ENCODE results near the gene CLSTN1. TPM values are rescaled to one million over a fixed set of nuclear protein-coding genes. Genes with fewer than 3 reads are reported as not detected.

Gene CLSTN1
- total RNA-seq, 1 donor from 2014 or later, result 181 TPM

DNA sequence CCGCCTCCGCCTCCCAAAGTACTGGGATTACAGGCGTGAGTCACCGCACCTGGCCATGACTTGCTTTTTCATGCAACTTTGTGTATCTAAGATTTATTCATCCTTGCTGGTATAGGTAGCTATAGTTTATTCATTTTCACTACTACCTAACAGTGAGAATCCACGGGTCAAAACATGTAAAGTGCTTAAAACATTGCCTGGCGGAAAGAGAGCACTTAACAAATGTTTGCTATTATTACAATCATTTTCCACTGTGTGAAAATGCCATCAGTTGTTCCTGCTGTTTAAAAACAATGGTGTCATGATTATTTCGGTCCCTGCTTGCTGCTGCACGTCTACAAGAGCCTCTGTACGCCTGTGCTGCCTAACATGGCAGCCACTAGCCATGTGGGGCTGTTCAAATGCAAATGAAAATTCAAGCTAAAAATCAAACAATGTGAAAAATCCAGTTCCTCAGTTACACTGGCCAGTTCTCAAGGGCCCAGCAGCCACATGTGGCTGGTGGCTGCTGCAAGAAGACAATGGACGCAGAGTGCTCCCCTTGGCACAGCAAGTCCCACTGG, 65.1 kb downstream of the CLSTN1 start:
- Histone ChIP-seq H3K4me2 (ENCODE audit: low read length) (no peak overlapping the region), H3K9ac (ENCODE audit: low read length) (no peak overlapping the region), H4K20me1 (ENCODE audit: insufficient read depth, low read length) (peaks cover 10% of the 10 kb centered on the region), H3K27me3 (ENCODE audit: insufficient read depth, low read length) (no peaks in the 10 kb centered on the region), H3K27ac (ENCODE audit: low read depth, low read length) (no peak overlapping the region), H3K9me3 (ENCODE audit: insufficient read depth, low read depth, low read length) (no peaks in the 10 kb centered on the region), H3K4me3 (ENCODE audit: insufficient read depth, low read depth, low read length) (no peak overlapping the region), H2AFZ (ENCODE audit: low read depth, low read length) (no peak overlapping the region), H3K79me2 (ENCODE audit: insufficient read depth, low read length) (peaks cover 36% of the 10 kb centered on the region), H3K4me1 (ENCODE audit: insufficient read depth, low read length) (peaks cover 5% of the 10 kb centered on the region), H3K36me3 (ENCODE audit: insufficient read depth, low read length) (no peaks in the 10 kb centered on the region)
- Mint-ChIP-seq H3K4me3 (ENCODE audit: unreplicated experiment) (no peak overlapping the region), H3K9me3 (ENCODE audit: unreplicated experiment) (no peaks in the 10 kb centered on the region), H3K36me3 (ENCODE audit: low read depth, unreplicated experiment) (peaks cover 11% of the 10 kb centered on the region), H3K27ac (ENCODE audit: unreplicated experiment) (peak overlapping the region; percentile 20), H3K27me3 (ENCODE audit: low read depth, unreplicated experiment) (no peaks in the 10 kb centered on the region), H3K4me1 (ENCODE audit: low read depth, unreplicated experiment) (peaks cover 5% of the 10 kb centered on the region)
- TF ChIP-seq, protein P1, sequence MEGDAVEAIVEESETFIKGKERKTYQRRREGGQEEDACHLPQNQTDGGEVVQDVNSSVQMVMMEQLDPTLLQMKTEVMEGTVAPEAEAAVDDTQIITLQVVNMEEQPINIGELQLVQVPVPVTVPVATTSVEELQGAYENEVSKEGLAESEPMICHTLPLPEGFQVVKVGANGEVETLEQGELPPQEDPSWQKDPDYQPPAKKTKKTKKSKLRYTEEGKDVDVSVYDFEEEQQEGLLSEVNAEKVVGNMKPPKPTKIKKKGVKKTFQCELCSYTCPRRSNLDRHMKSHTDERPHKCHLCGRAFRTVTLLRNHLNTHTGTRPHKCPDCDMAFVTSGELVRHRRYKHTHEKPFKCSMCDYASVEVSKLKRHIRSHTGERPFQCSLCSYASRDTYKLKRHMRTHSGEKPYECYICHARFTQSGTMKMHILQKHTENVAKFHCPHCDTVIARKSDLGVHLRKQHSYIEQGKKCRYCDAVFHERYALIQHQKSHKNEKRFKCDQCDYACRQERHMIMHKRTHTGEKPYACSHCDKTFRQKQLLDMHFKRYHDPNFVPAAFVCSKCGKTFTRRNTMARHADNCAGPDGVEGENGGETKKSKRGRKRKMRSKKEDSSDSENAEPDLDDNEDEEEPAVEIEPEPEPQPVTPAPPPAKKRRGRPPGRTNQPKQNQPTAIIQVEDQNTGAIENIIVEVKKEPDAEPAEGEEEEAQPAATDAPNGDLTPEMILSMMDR (IDR thresholded peaks at IDR 0.05; ENCODE audit: insufficient read depth, low read depth, low read length), result no peak
- no peak for TF ChIP-seq EZH2 (IDR thresholded peaks at IDR 0.05; ENCODE audit: insufficient read depth, low read length)
- no peak for DNase-seq (ENCODE audit: low read depth)
- FAIRE-seq, result no peak

DNA sequence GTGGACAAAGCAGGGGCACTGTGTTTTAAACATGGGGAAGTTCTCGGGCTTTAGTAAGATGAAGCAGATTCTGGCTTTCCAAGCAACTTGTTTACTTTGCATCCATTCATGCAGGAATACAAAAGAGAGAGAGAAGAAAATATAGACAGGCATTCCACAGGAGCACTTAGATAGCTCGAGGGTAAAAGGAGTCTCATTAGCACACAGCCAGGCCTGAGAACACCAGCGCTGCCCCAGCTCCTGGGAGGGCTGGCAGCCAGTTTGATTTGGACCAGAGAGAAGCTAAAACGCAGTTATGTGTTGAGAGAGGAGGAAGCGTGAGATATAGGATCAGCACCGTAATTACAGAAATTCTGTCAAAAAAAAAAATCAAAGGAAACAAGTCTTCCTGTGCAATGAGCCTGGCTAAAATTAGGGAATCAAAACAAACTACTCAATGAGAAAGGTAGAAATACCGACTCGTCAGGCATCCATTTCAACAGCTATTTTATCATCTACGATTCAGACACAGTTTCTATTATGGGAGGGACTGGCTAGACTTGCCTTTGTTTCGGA, 68.2 kb downstream of the CLSTN1 start:
- H3K4me3 Mint-ChIP-seq (ENCODE audit: unreplicated experiment), result no peak overlapping the region
- no peak for DNase-seq (ENCODE audit: low read depth)
- H3K36me3 ChIP-seq (ENCODE audit: insufficient read depth, low read length), result no peaks in the 10 kb centered on the region
- no peak overlapping the region for H3K4me3 ChIP-seq (ENCODE audit: insufficient read depth, low read depth, low read length)
- TF ChIP-seq, protein P1 (IDR thresholded peaks at IDR 0.05; ENCODE audit: insufficient read depth, low read depth, low read length), result no peak
- TF ChIP-seq EZH2 (IDR thresholded peaks at IDR 0.05; ENCODE audit: insufficient read depth, low read length), result no peak
- H3K36me3 Mint-ChIP-seq (ENCODE audit: low read depth, unreplicated experiment), result peaks cover 5% of the 10 kb centered on the region
- no peaks in the 10 kb centered on the region for H3K27me3 ChIP-seq (ENCODE audit: insufficient read depth, low read length)
- H2AFZ ChIP-seq (ENCODE audit: low read depth, low read length), result no peak overlapping the region
- H3K9me3 ChIP-seq (ENCODE audit: insufficient read depth, low read depth, low read length), result no peaks in the 10 kb centered on the region
- no peak for FAIRE-seq
- H3K4me1 Mint-ChIP-seq (ENCODE audit: low read depth, unreplicated experiment), result peaks cover 9% of the 10 kb centered on the region
- H4K20me1 ChIP-seq (ENCODE audit: insufficient read depth, low read length), result peaks cover 24% of the 10 kb centered on the region
- peak overlapping the region; percentile 9 for H3K27ac ChIP-seq (ENCODE audit: low read depth, low read length)
- peaks cover 9% of the 10 kb centered on the region for H3K4me1 ChIP-seq (ENCODE audit: insufficient read depth, low read length)
- peak overlapping the region; percentile 61 for H3K4me2 ChIP-seq (ENCODE audit: low read length)
- no peaks in the 10 kb centered on the region for H3K9me3 Mint-ChIP-seq (ENCODE audit: unreplicated experiment)
- no peak overlapping the region for H3K27ac Mint-ChIP-seq (ENCODE audit: unreplicated experiment)
- H3K27me3 Mint-ChIP-seq (ENCODE audit: low read depth, unreplicated experiment), result no peaks in the 10 kb centered on the region
- peaks cover 26% of the 10 kb centered on the region for H3K79me2 ChIP-seq (ENCODE audit: insufficient read depth, low read length)
- H3K9ac ChIP-seq (ENCODE audit: low read length), result peak overlapping the region; percentile 56

DNA sequence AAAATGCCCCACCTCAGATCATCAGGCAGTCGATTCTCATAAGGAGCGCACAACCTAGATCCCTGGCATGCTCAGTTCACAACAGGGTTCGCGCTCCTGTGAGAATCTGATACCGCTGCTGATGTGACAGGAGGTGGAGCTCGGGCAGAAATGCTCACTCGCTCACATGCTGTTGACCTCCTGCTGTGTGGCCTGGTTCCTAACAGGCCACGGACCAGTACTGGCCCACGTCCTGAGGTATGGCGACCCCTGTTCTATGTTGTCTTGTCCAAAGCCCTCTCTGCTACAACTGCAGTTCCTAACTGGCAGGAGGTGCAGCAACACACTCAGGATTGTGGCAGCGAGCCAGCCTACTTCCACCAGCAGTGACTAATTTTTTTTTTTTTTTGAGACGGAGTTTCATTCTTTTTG, 70.6 kb downstream of the CLSTN1 start:
- no peak overlapping the region for H2AFZ ChIP-seq (ENCODE audit: low read depth, low read length)
- no peak for TF ChIP-seq EZH2 (IDR thresholded peaks at IDR 0.05; ENCODE audit: insufficient read depth, low read length)
- TF ChIP-seq, protein P1 (IDR thresholded peaks at IDR 0.05; ENCODE audit: insufficient read depth, low read depth, low read length), result no peak
- no peak overlapping the region for H3K4me3 ChIP-seq (ENCODE audit: insufficient read depth, low read depth, low read length)
- no peaks in the 10 kb centered on the region for H3K9me3 Mint-ChIP-seq (ENCODE audit: unreplicated experiment)
- H3K9me3 ChIP-seq (ENCODE audit: insufficient read depth, low read depth, low read length), result no peaks in the 10 kb centered on the region
- DNase-seq (ENCODE audit: low read depth) (peak; percentile 74), FAIRE-seq (no peak)
- H3K27me3 ChIP-seq (ENCODE audit: insufficient read depth, low read length), result no peaks in the 10 kb centered on the region
- no peak overlapping the region for H3K27ac ChIP-seq (ENCODE audit: low read depth, low read length)
- H3K36me3 ChIP-seq (ENCODE audit: insufficient read depth, low read length), result peaks cover 7% of the 10 kb centered on the region
- H3K4me1 ChIP-seq (ENCODE audit: insufficient read depth, low read length), result peaks cover 9% of the 10 kb centered on the region
- peaks cover 9% of the 10 kb centered on the region for H3K4me1 Mint-ChIP-seq (ENCODE audit: low read depth, unreplicated experiment)
- peaks cover 18% of the 10 kb centered on the region for H3K79me2 ChIP-seq (ENCODE audit: insufficient read depth, low read length)
- H3K9ac ChIP-seq (ENCODE audit: low read length), result no peak overlapping the region
- no peak overlapping the region for H3K27ac Mint-ChIP-seq (ENCODE audit: unreplicated experiment)
- H3K36me3 Mint-ChIP-seq (ENCODE audit: low read depth, unreplicated experiment), result peaks cover 9% of the 10 kb centered on the region
- no peak overlapping the region for H3K4me3 Mint-ChIP-seq (ENCODE audit: unreplicated experiment)
- peaks cover 24% of the 10 kb centered on the region for H4K20me1 ChIP-seq (ENCODE audit: insufficient read depth, low read length)
- no peaks in the 10 kb centered on the region for H3K27me3 Mint-ChIP-seq (ENCODE audit: low read depth, unreplicated experiment)
- H3K4me2 ChIP-seq (ENCODE audit: low read length), result no peak overlapping the region

Measured in astrocyte (in vitro differentiated cells and primary cell).